Measurements from ENCODE around the gene XAB2.

Gene XAB2

DNA sequence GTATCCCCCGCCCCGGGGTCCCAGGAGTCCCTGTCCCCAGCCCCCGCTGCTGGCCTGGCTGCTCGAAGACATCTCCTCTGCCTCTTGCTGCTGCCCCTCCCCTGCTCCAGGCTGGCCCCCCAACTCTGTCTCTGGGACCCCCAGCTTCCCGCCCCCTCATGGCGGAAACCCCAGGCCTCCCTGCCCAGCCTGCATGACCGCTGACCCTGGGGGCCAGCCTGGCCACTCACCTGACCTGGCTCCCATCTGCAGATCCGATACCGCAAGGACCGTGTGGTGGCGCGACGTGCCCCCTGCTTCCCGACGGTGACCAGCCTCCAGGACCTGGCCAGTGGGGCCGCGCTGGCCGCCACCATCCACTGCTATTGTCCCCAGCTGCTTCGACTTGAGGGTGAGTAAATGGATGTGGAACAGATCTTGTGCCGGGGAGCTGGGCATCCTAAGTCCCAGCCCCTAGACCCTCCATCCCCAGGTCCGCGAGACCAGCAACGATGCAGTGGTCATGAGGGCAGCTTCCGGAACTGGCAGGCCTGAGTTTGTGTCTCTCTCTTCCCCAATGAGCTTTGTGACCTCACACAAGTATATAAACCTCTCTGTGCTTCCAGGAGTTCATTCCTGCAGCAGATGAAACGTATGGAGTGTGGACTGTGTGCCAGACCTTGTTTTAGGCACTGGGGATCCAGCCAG lies 21.3 kb downstream of the XAB2 start:
- TF ChIP-seq, protein P1, sequence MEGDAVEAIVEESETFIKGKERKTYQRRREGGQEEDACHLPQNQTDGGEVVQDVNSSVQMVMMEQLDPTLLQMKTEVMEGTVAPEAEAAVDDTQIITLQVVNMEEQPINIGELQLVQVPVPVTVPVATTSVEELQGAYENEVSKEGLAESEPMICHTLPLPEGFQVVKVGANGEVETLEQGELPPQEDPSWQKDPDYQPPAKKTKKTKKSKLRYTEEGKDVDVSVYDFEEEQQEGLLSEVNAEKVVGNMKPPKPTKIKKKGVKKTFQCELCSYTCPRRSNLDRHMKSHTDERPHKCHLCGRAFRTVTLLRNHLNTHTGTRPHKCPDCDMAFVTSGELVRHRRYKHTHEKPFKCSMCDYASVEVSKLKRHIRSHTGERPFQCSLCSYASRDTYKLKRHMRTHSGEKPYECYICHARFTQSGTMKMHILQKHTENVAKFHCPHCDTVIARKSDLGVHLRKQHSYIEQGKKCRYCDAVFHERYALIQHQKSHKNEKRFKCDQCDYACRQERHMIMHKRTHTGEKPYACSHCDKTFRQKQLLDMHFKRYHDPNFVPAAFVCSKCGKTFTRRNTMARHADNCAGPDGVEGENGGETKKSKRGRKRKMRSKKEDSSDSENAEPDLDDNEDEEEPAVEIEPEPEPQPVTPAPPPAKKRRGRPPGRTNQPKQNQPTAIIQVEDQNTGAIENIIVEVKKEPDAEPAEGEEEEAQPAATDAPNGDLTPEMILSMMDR (conservative IDR thresholded peaks at IDR 0.05; ENCODE audit: low read depth, low read length) = no peak
- DNase-seq (ENCODE audit: low read depth) = no peak
- no peak overlapping the region for H3K4me3 ChIP-seq (ENCODE audit: low read depth, low read length)

DNA sequence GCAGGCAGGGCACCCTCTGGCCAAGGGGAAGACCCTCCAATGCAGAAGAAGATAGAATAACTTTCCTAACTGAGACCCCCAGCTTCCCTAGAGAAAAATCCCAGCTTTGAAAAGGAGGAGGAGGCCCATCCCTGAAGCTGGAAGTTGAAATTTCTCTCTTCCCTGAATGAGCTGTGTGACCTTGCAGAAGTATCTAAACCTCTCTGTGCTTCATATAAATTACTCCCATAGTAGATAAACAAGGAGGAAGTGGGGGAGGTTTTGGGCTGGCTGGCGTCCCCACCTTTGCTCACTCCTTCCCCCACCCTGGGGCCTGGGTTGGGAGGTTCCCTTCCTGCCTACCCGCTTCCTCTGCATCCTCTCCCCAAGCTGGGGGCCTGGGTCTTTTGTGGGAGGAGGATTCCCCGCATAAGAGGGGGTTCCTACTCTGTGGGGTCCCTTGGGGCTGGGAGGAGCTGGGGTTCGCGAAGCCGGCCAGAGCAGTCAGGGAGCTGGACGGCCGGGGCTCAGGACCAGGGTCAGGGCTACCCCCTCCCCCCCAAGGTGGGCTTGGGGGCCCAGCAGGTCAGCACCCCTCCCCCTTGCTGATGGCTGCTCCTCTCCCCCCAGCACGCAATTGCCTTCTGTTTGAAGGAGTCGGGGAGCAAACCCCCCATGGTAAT lies 22.0 kb downstream of the XAB2 start:
- DNase-seq (ENCODE audit: low read depth) = no peak
- H3K4me3 ChIP-seq (ENCODE audit: low read depth, low read length) = no peak overlapping the region
- TF ChIP-seq, protein P1 (conservative IDR thresholded peaks at IDR 0.05; ENCODE audit: low read depth, low read length) = no peak

DNA sequence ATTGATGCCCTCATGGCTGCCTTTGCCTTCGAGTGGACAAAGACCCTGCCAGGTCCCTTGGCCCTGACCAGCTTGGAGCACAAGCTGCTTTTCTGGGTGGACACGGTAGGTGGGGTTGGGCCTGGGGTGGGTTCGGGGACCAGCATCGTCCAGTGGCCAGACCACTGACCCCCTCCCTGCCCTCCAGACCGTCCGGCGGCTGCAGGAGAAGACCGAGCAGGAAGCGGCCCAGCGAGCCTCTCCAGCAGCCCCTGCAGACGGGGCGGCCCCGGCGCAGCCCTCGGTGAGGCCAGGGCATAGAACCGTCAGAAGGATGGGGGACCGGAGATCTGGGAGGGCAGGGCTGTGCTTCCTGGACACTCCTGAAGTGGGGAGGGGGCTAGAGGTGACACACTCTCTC lies 23.1 kb downstream of the XAB2 start:
- no peak for DNase-seq (ENCODE audit: low read depth)
- no peak overlapping the region for H3K4me3 ChIP-seq (ENCODE audit: low read depth, low read length)
- TF ChIP-seq, protein P1 (conservative IDR thresholded peaks at IDR 0.05; ENCODE audit: low read depth, low read length) = no peak

DNA sequence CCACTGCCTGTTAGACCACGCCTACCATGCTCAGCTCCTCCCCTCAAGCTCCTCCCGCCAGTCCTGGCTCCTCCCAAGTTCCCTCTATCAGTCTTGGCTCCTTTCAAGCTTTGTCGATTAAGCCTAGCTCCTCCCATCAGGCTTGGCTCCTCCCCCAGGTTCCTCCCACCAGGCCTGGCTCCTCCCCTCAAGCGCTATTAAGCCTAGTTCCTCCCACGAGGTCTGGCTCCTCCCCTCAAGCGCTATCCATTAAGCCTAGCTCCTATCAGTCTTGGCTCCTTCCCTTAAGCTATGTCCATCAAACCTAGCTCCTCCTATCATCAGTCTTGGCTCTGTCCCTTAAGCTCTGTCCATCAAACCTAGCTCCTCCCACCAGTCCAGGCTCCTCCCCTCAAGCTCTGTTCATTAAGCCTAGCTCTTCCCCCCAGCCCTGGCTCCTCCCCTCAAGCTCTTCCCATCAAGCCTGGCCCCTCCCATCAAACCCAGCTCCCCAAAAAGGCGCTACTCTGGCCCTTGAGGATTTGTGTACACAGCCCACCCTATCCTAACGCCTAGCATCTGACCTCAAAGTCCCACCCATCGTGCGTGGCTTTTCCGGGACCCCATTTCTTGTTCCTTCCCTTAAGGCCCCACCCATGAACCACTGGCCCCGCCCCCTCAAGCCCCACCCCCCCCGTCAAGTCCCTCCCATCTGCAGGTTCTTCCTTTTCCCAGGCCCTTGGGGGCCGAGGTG lies 23.7 kb downstream of the XAB2 start:
- H3K4me3 ChIP-seq (ENCODE audit: low read depth, low read length) = no peak overlapping the region
- TF ChIP-seq, protein P1 (conservative IDR thresholded peaks at IDR 0.05; ENCODE audit: low read depth, low read length) = no peak
- DNase-seq (ENCODE audit: low read depth) = peak; percentile 19

DNA sequence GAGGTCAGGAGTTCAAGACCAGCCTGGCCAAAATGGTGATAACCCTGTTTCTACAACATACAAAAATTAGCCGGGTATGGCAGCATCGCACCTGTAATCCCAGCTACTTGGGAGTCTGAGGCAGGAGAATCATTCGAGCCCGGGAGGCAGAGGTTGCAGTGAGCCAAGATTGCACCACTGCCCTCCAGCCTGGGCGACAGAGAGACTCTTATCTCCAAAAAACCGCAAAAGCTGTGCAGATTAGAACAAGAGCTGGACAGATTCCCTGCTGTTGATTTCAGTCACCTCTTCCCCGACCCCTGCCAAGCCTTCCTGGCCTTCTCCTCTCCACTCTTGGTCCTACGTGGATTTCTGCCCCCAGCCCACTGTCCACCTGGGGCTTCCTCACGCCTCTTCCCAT lies 25.4 kb downstream of the XAB2 start:
- DNase-seq (ENCODE audit: low read depth) = no peak
- TF ChIP-seq, protein P1 (conservative IDR thresholded peaks at IDR 0.05; ENCODE audit: low read depth, low read length) = no peak
- no peak overlapping the region for H3K4me3 ChIP-seq (ENCODE audit: low read depth, low read length)

DNA sequence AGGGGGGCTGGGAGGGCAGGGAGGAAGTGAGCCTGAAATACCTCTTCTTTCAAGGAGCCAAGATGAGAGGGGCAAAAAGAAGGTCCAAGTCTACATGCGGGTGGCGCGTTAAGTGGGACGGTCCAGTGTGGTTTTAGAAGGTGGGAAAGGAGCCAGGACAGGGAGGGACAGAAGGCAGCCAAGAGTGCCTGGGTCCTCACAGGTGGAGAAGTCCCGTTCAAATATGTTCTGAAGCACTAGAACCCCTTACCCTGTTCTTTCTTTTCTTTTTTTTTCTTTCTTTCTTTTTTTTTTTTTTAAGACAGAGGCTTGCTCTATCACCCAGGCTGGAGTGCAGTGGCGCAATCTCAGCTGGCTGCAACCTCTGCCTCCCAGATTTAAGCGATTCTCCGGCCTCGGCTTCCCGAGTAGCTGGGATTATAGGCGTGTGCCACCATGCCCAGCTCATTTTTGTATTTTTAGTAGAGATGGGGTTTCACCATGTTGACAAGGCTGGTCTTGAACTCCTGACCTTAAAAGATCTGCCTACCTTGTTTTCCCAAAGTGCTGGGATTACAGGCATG lies 26.3 kb downstream of the XAB2 start:
- H3K4me3 ChIP-seq (ENCODE audit: low read depth, low read length) = no peak overlapping the region
- DNase-seq (ENCODE audit: low read depth) = no peak
- TF ChIP-seq, protein P1 (conservative IDR thresholded peaks at IDR 0.05; ENCODE audit: low read depth, low read length) = no peak

Data from choroid plexus epithelial cell (primary cell).